GM12878 (cell line): ENCODE measurements around the gene RAPGEF1.

Source experiments
- CTCF ChIP-seq, 3 experiments: IDR thresholded peaks in 2 of 3; conservative IDR thresholded peaks in 1 of 3; 2 replicates each; pipeline ENCODE4 v1.5.1; 2011; ENCODE audit warnings: low read depth in 3 of 3, low read length in 3 of 3, mild to moderate bottlenecking in 3 of 3, control low read depth in 2 of 3, moderate library complexity in 2 of 3, inconsistent platforms in 1 of 3, mixed read lengths in 1 of 3; ENCODE audit not compliant: control insufficient read depth in 2 of 3, insufficient read depth in 1 of 3; ENCODE audit errors: extremely low read depth in 1 of 3
- ETV6 ChIP-seq, 2 experiments: fragments of 450-650 bp in 1 of 2; IDR thresholded peaks in 1 of 2; conservative IDR thresholded peaks in 1 of 2; 2 replicates each; pipeline ENCODE4 v1.6.1; 2014; ENCODE audit warnings: antibody characterized with exemption in 1 of 2, borderline replicate concordance in 1 of 2, low read depth in 1 of 2, mild to moderate bottlenecking in 1 of 2, moderate library complexity in 1 of 2
- HCFC1 ChIP-seq: fragments of 150-350 bp; IDR thresholded peaks from 2 replicates; pipeline ENCODE4 v1.6.1; 2014; ENCODE audit warnings: low read length
- NRF1 ChIP-seq: conservative IDR thresholded peaks from 2 replicates; pipeline ENCODE4 v1.6.1; 2011; ENCODE audit warnings: mild to moderate bottlenecking, low read depth, low read length, improper control_type of control experiment
- POLR2A ChIP-seq: IDR thresholded peaks from 2 replicates; pipeline ENCODE4 v1.6.1; 2011; ENCODE audit warnings: low read depth, mild to moderate bottlenecking, low read length
- RAD21 ChIP-seq: IDR thresholded peaks from 2 replicates; pipeline ENCODE4 v1.6.1; 2011; ENCODE audit warnings: mild to moderate bottlenecking, low read depth, low read length, moderate library complexity; ENCODE audit not compliant: insufficient read depth
- TF ChIP-seq, protein P1 (sequence below): fragments of 450-650 bp; IDR thresholded peaks from 2 replicates; pipeline ENCODE4 v1.6.1; 2016; ENCODE audit warnings: mild to moderate bottlenecking

DNA sequence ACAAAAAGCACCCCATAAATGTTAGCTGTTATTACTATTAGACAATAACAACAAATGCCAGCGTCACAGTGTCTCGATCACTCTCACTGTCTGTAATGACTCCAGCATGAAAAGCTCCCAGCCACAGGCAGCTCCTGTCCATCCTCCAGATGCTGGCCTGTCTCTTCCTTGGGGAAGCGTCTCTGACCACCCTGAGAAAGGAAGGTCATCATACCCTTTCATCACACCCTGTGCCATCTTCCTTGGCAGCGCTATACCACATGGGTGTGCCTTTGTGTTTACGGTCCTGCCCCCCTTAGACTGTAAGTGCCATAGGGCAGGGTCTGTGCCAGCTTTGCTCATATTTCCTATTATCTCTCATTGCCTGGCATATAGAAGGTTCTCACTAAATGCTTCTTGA is 104.0 kb downstream of the RAPGEF1 start:
- TF ChIP-seq POLR2A = no peak
- no peak for TF ChIP-seq ETV6 (conservative IDR thresholded peaks at IDR 0.05 in 1 of 2, IDR thresholded peaks at IDR 0.05 in 1 of 2; ENCODE audit: borderline replicate concordance in 1 of 2, low read depth in 1 of 2)
- no peak for TF ChIP-seq CTCF (IDR thresholded peaks at IDR 0.05 in 2 of 3, conservative IDR thresholded peaks at IDR 0.05 in 1 of 3; ENCODE audit: control insufficient read depth in 2 of 3, extremely low read depth in 1 of 3, insufficient read depth in 1 of 3, low read depth in 3 of 3, low read length in 3 of 3)
- TF ChIP-seq, protein P1, sequence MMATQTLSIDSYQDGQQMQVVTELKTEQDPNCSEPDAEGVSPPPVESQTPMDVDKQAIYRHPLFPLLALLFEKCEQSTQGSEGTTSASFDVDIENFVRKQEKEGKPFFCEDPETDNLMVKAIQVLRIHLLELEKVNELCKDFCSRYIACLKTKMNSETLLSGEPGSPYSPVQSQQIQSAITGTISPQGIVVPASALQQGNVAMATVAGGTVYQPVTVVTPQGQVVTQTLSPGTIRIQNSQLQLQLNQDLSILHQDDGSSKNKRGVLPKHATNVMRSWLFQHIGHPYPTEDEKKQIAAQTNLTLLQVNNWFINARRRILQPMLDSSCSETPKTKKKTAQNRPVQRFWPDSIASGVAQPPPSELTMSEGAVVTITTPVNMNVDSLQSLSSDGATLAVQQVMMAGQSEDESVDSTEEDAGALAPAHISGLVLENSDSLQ = no peak
- TF ChIP-seq NRF1 = no peak
- TF ChIP-seq HCFC1 = no peak
- no peak for TF ChIP-seq RAD21
